Choroid plexus epithelial cell (primary cell): ENCODE data around the gene EVI2A.

Experiments
- DNase-seq: peaks from one replicate; pipeline ENCODE4 v3.0.0-alpha.2; 2010; ENCODE audit warnings: low read depth
- H3K4me3 ChIP-seq: 2 replicates; pipeline ENCODE4 v1.5.1; 2011; ENCODE audit warnings: low read depth, mild to moderate bottlenecking, control low read depth, low read length, moderate library complexity
- TF ChIP-seq, protein P1 (sequence below): conservative IDR thresholded peaks from 2 replicates; pipeline ENCODE4 v1.5.1; 2011; ENCODE audit warnings: low read depth, mild to moderate bottlenecking, control low read depth, inconsistent platforms, low read length, moderate library complexity

EVI2A gene

GRCh38 chr17:31307640-31308039 is 13.8 kb downstream of the EVI2A start:
- no peak overlapping the region for H3K4me3 ChIP-seq
- TF ChIP-seq, protein P1, sequence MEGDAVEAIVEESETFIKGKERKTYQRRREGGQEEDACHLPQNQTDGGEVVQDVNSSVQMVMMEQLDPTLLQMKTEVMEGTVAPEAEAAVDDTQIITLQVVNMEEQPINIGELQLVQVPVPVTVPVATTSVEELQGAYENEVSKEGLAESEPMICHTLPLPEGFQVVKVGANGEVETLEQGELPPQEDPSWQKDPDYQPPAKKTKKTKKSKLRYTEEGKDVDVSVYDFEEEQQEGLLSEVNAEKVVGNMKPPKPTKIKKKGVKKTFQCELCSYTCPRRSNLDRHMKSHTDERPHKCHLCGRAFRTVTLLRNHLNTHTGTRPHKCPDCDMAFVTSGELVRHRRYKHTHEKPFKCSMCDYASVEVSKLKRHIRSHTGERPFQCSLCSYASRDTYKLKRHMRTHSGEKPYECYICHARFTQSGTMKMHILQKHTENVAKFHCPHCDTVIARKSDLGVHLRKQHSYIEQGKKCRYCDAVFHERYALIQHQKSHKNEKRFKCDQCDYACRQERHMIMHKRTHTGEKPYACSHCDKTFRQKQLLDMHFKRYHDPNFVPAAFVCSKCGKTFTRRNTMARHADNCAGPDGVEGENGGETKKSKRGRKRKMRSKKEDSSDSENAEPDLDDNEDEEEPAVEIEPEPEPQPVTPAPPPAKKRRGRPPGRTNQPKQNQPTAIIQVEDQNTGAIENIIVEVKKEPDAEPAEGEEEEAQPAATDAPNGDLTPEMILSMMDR, result no peak
- no peak for DNase-seq

DNA sequence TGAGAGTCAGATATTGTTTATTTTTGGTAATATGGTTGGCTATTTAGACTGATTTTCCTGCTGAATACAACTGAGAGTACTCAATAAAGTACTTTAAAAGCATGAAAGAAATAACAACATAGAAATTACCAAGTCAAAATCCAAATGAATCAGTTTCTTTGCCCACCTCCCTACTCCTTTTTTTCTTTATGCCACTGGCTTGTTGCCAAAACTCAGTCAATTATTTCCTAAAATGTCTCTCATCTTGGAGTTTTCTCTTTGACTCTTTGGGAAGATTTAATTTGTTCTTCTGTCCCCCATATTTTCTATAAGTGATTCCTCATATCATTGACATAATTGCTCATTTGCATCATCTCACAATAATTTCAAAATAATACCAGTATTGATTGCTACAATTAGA is 21.8 kb downstream of the EVI2A start:
- no peak overlapping the region for H3K4me3 ChIP-seq
- no peak for DNase-seq
- TF ChIP-seq, protein P1, result no peak

- no peak for DNase-seq
- TF ChIP-seq, protein P1, result no peak
- no peak within 1 kb of the TSS for H3K4me3 ChIP-seq
These were observed 24.3 kb downstream of the EVI2A start, which contains the start of gene OMG for GRCh38 chr17:31297090-31297489. Gene OMG (minus strand): TSS chr17:31297239. CDS start chr17:31296331, 908 bp downstream.

DNA sequence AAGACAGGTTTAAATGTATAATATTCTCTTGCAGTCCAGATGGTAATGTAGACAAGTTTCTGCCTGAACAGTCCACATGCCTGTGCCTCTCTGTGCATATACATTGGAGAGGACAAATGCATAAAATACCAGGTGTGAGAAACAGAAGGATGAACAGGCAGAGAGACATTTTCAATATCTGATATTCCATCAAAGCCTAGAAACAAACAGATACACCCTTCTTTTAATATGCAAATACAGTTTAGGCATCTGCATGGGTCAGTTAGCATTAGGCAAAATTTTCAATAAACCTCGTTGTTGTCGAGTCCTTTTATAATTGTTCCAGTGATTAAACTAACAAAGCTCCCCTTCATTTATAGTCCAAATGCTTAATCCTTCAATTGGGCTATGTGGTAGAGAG is 25.3 kb downstream of the EVI2A start:
- DNase-seq, result no peak
- no peak overlapping the region for H3K4me3 ChIP-seq
- TF ChIP-seq, protein P1, result no peak

- H3K4me3 ChIP-seq, result no peak overlapping the region
- DNase-seq, result no peak
- TF ChIP-seq, protein P1, result no peak
These were observed 25.9 kb downstream of the EVI2A start for GRCh38 chr17:31295489-31295871.

DNA sequence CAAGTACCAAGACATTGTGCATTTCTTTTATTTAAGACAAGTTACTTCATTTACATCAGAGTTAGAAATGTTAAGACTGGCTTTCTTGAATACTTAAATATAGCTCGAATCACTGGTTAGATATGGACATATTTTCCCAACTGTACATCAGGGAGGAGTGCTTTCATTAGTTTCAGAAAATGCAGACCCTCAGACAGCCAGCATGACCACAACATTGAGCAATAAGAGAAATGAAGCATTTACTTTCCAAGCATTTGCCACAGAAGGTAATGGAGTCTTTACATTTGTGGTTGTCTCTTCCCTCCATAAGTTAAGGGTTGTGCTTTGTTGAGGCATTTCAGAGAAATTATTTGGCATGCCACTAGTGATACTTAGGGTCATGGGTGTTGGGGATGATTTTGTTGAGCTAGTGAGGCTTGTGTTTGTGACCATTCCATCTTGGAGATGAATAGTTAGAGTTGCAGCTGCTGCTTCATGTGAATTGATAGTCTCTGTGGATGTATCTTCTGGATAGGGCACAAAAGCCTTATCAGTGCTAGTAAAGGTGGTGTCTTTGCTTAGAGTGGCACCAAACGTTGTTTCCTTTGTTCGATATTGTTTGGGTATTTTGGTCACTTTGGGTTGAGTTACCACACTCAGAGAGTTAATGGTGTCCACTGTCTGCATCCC is 26.5 kb downstream of the EVI2A start:
- no peak overlapping the region for H3K4me3 ChIP-seq
- TF ChIP-seq, protein P1, result no peak
- DNase-seq, result peak; percentile 58

- H3K4me3 ChIP-seq, result no peak overlapping the region
- no peak for DNase-seq
- TF ChIP-seq, protein P1, result no peak
These were observed 27.2 kb downstream of the EVI2A start for GRCh38 chr17:31294231-31294630.
